K562 (cell line): ENCODE results near the gene LAMP1. TPM values are rescaled to one million over a fixed set of nuclear protein-coding genes. Genes with fewer than 3 reads are reported as not detected.

Source experiments
- ATAC-seq: fragments of 200-7000 bp; cut with Tn5 transposase; 3 replicates; pipeline ENCODE4 v1.9.1; 2020; ENCODE audit warnings: moderate library complexity
- BruUV-seq: library from RNA; stranded (reverse); fragments of 400-500 nt; replicated peaks from 2 replicates; lab custom pipeline; 2021; lab: Mats Ljungman, UMichigan
- CTCF ChIA-PET: fragments of 300-600 bp; formaldehyde crosslinking; extraction: SDS; loops from one replicate; lab custom pipeline; 2021; ENCODE audit warnings: low intra/inter-chr PET ratio; lab: Yijun Ruan, JAX
- POLR2A ChIA-PET: fragments of 300-600, 350-650 bp; sonication (Branson Sonifier 250); formaldehyde crosslinking; extraction: SDS; loops from one replicate; lab custom pipeline; 2021; ENCODE audit warnings: antibody characterized with exemption, inconsistent platforms; lab: Yijun Ruan, JAX
- DNase-seq, 4 experiments: peaks; one replicate each; pipeline versions ENCODE4 v3.0.0 to v3.0.0-alpha.2; 2011 to 2018; ENCODE audit warnings: low spot score in 3 of 4, mixed read lengths in 3 of 4; ENCODE audit errors: extremely low read depth in 1 of 4
- FAIRE-seq: peaks from 2 replicates; lab custom pipeline; 2011; peaks lifted over from hg19 to GRCh38; lab: Jason Lieb, UNC
- H2AFZ ChIP-seq: 2 replicates; pipeline ENCODE4 v1.6.0; 2011; ENCODE audit warnings: low read depth, low read length, control low read depth, inconsistent platforms
- H3K27ac ChIP-seq: fragments of 200-600 bp; 3 replicates; pipeline ENCODE4 v1.8.0; 2011; ENCODE audit warnings: low read depth, mild to moderate bottlenecking, control low read depth, inconsistent platforms, low read length, moderate library complexity, mixed read lengths; ENCODE audit errors: extremely low read depth
- H3K27me3 ChIP-seq, 2 experiments: fragments of 300-600 bp in 1 of 2; 2 replicates in 1 of 2; 3 replicates in 1 of 2; pipeline versions ENCODE4 v1.6.0 to v1.8.0; 2011; ENCODE audit warnings: inconsistent platforms in 2 of 2, low read length in 2 of 2, mild to moderate bottlenecking in 1 of 2, mixed read lengths in 1 of 2, moderate library complexity in 1 of 2; ENCODE audit not compliant: control insufficient read depth in 2 of 2, insufficient read depth in 2 of 2
- H3K36me3 ChIP-seq: fragments of 300-600 bp; 3 replicates; pipeline ENCODE4 v1.8.0; 2011; ENCODE audit warnings: mild to moderate bottlenecking, low read length, inconsistent platforms; ENCODE audit not compliant: control insufficient read depth, insufficient read depth
- H3K4me1 ChIP-seq, 2 experiments: fragments of 200-600 bp in 1 of 2; replicated peaks in 1 of 2; 2 replicates in 1 of 2; 3 replicates in 1 of 2; pipeline versions ENCODE4 v1.5.1 to v1.8.0; 2011; ENCODE audit warnings: inconsistent platforms in 2 of 2, low read length in 2 of 2, mild to moderate bottlenecking in 1 of 2, mixed read lengths in 1 of 2, moderate library complexity in 1 of 2; ENCODE audit not compliant: control insufficient read depth in 2 of 2, insufficient read depth in 2 of 2
- H3K4me2 ChIP-seq: 2 replicates; pipeline ENCODE4 v1.6.1; 2011; ENCODE audit warnings: low read length, control low read depth, inconsistent platforms, mixed read lengths; ENCODE audit not compliant: insufficient read depth
- H3K4me3 ChIP-seq: fragments of 200-600 bp; sonication (generic), shearing (Covaris generic); 2 replicates; pipeline ENCODE4 v1.5.1; 2016; ENCODE audit warnings: control low read depth, inconsistent platforms
- H3K79me2 ChIP-seq: fragments of 200-600 bp; 3 replicates; pipeline ENCODE4 v1.8.0; 2011; ENCODE audit warnings: low read length, inconsistent platforms; ENCODE audit not compliant: control insufficient read depth, insufficient read depth
- H3K9ac ChIP-seq, 2 experiments: 2 replicates each; pipeline versions ENCODE4 v1.6.0 to v1.6.1; 2011; ENCODE audit warnings: low read depth in 2 of 2, low read length in 2 of 2, control low read depth in 1 of 2, inconsistent platforms in 1 of 2, mild to moderate bottlenecking in 1 of 2, mixed read lengths in 1 of 2; ENCODE audit not compliant: insufficient read depth in 1 of 2
- H3K9me1 ChIP-seq: one replicate; pipeline ENCODE4 v1.6.0; 2011; ENCODE audit warnings: inconsistent platforms, mild to moderate bottlenecking, low read length, moderate library complexity; ENCODE audit not compliant: control insufficient read depth, insufficient read depth
- H3K9me3 ChIP-seq: replicated peaks from 2 replicates; pipeline ENCODE4 v1.5.1; 2011; ENCODE audit warnings: low read depth, low read length, inconsistent platforms; ENCODE audit not compliant: control insufficient read depth, insufficient read depth
- H4K20me1 ChIP-seq: replicated peaks from 2 replicates; pipeline ENCODE4 v1.6.1; 2011; ENCODE audit warnings: low read length, inconsistent platforms, mixed read lengths; ENCODE audit not compliant: control insufficient read depth, insufficient read depth
- CBFA2T3 ChIP-seq: fragments of 450-650 bp; IDR thresholded peaks from 2 replicates; pipeline ENCODE4 v1.6.1; 2017
- FOXJ2 ChIP-seq: fragments of 200-800 bp; sonication (Bioruptor generic); IDR thresholded peaks from 2 replicates; pipeline ENCODE4 v1.6.1; 2016; ENCODE audit warnings: missing genetic modification characterization, missing compliant biosample characterization
- HNRNPL ChIP-seq: fragments of 200-400 bp; formaldehyde crosslinking; IDR thresholded peaks from 2 replicates; pipeline ENCODE4 v1.6.1; 2017; ENCODE audit warnings: low read depth, mild to moderate bottlenecking, low read length
- HNRNPLL ChIP-seq: fragments of 200-400 bp; formaldehyde crosslinking; IDR thresholded peaks from 2 replicates; pipeline ENCODE4 v1.6.1; 2017; ENCODE audit warnings: low read length, low read depth, mild to moderate bottlenecking; ENCODE audit not compliant: poor library complexity, severe bottlenecking
- RBBP5 ChIP-seq: fragments of 200-600 bp; sonication (generic); IDR thresholded peaks from 2 replicates; pipeline ENCODE4 v1.6.1; 2012; ENCODE audit warnings: borderline replicate concordance, mild to moderate bottlenecking, low read length, control low read depth, inconsistent platforms; ENCODE audit not compliant: insufficient read depth, poor library complexity, severe bottlenecking
- RCOR1 ChIP-seq, 2 experiments: IDR thresholded peaks; 2 replicates each; pipeline ENCODE4 v1.6.1; 2012; ENCODE audit warnings: low read depth in 2 of 2, low read length in 2 of 2, borderline replicate concordance in 1 of 2, improper control_type of control experiment in 1 of 2
- SMAD4 ChIP-seq: fragments of 250-450 bp; sonication (Bioruptor Pico); conservative IDR thresholded peaks from 2 replicates; pipeline ENCODE4 v1.8.0; 2021; ENCODE audit warnings: inconsistent platforms, mild to moderate bottlenecking, moderate library complexity
- SMARCA4 ChIP-seq: fragments of 450-650 bp; IDR thresholded peaks from 2 replicates; pipeline ENCODE4 v1.6.1; 2016
- SREBF1 ChIP-seq: fragments of 150-350 bp; IDR thresholded peaks from 2 replicates; pipeline ENCODE4 v1.6.1; 2014; ENCODE audit warnings: antibody characterized with exemption, low read depth, low read length, borderline replicate concordance
- YY1 ChIP-seq, 3 experiments: IDR thresholded peaks; 2 replicates each; pipeline ENCODE4 v1.6.1; 2011; ENCODE audit warnings: low read length in 2 of 3, mild to moderate bottlenecking in 2 of 3, moderate library complexity in 2 of 3, borderline replicate concordance in 1 of 3, control low read depth in 1 of 3, low read depth in 1 of 3; ENCODE audit not compliant: insufficient read depth in 3 of 3, insufficient replicate concordance in 2 of 3, control insufficient read depth in 1 of 3, insufficient read length in 1 of 3; ENCODE audit errors: extremely low read depth in 1 of 3
- WGBS: fragments of 100-300 bp; shearing (Covaris generic); methylation state at CpG from one replicate; pipeline ENCODE4 v1.1.6; 2016; ENCODE audit warnings: low coverage, mixed read lengths; ENCODE audit not compliant: insufficient coverage; ENCODE audit errors: missing lambda C conversion rate; 5-methylcytosine and 5-hydroxymethylcytosine counted together
- in situ Hi-C: fragments of 300-500 bp; cut with MboI; formaldehyde crosslinking; loops from 4 replicates; pipeline ENCODE4 v1.15.0; 2018; ENCODE audit warnings: inconsistent platforms, mixed read lengths
- intact Hi-C: fragments of 100-400 bp; cut with micrococcal nuclease; formaldehyde crosslinking; loops from 2 replicates; pipeline ENCODE4 v1.14.2; 2022
- polyA plus RNA-seq, 8 experiments: library from polyadenylated mRNA; depleted of rRNA in 4 of 8; stranded (reverse) in 5 of 8; unstranded in 3 of 8; fragments of >200 nt; fragmentation: Nextera tagmentation in 2 of 8; fragmentation: Illumina TruSeq in 1 of 8; extraction: Ambion mirVana in 2 of 8; extraction: Trizol in 1 of 8; gene quantifications; 2 replicates each; pipeline versions ENCODE4 v1.2.1 to v1.2.3, GENCODE V29; 2011 to 2014; ENCODE audit warnings: inconsistent platforms in 1 of 8, missing spikeins in 1 of 8
- total RNA-seq, 7 experiments: library from RNA; depleted of rRNA in 6 of 7; stranded (reverse); fragments of >200 nt in 6 of 7; fragmentation: Illumina TruSeq in 2 of 7; extraction: Trizol in 2 of 7; gene quantifications; 2 replicates each; pipeline versions ENCODE4 v1.2.1 to v1.2.3, GENCODE V29; 2011 to 2021; ENCODE audit warnings: low replicate concordance in 1 of 7
- TF ChIP-seq, protein P1 (sequence below), 2 experiments: fragments of 450-650 bp in 1 of 2; IDR thresholded peaks; 2 replicates each; pipeline ENCODE4 v1.6.1; 2011 to 2017; ENCODE audit warnings: low read depth in 2 of 2, antibody characterized with exemption in 1 of 2, borderline replicate concordance in 1 of 2, low read length in 1 of 2, mild to moderate bottlenecking in 1 of 2, mixed read lengths in 1 of 2; ENCODE audit not compliant: control insufficient read depth in 1 of 2
- TF ChIP-seq, protein P2 (sequence below): conservative IDR thresholded peaks from 2 replicates; pipeline ENCODE4 v1.6.1; 2011; ENCODE audit warnings: low read depth, mild to moderate bottlenecking, low read length; ENCODE audit not compliant: control insufficient read depth
- TF ChIP-seq, protein P3 (sequence below): fragments of 450-650 bp; IDR thresholded peaks from 2 replicates; pipeline ENCODE4 v1.6.1; 2016; ENCODE audit warnings: antibody characterized with exemption

The LAMP1 gene
- total and polyA plus RNA-seq, 9 of the 15 experiments (the other 6 are each of a cell fraction or from before 2014, with no cell fraction given), result 2.2 to 70.1 (median 30.5) TPM

DNA sequence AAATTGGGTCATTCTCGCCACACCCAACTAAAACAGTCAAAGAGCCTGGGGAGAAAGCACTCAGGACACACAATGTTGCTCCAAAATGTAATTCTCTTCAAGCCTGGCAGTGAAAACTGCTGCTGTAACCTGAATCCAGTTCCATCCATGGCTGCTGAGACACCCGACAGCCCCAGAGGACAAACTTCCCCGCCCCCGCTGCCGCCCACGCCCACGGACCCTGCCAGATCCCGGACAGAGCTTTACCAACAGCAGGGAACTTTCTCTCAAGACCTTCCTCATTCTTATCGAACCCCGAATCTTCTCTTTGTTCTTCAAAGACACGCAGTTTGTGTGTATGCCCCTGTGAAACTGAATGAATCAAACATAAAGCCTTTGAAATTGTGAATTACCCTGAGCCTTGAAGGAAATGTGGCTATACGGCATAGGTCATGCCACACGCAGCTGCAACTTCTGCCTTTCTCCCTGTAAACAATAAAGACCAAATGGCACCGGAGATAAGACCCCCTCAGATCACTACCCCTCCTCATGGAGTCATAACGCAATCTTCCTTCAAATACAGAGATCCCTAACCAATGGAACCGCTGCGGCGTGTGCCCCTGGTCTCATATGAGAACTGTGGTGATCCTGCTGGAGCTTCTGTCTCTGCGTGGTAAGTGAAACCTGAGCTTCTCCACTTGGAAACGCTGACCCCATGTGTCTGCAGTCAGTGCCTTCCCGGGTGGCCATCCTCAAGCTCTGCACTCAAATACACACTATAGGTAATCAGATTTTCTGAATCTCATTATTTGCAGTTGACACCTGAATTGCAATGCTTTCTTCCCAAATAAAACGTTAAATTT, 4.8 kb upstream of the LAMP1 start:
- ATAC-seq (peak; percentile 58), DNase-seq (peak; percentile 46 to 55 (median 50)), FAIRE-seq (peak; percentile 79)
- H2AFZ ChIP-seq, result peak overlapping the region; percentile 81
- H3K4me1 ChIP-seq, result peaks cover 0 to 18% of the 10 kb centered on the region in 2 experiments; a peak in 3 of 5 replicates
- H3K36me3 ChIP-seq, result no peaks in the 10 kb centered on the region
- ChIA-PET POLR2A (interaction anchor here (0.7 to 1.0 kb wide), 2 partner anchors 72 to 87 kb away, joined by 3 read pairs; no protein-coding TSS in a partner anchor), CTCF (no interaction called here)
- 0 out of 2 replicates have a peak overlapping the region, but pooled peaks have one; percentile 9 for H3K4me3 ChIP-seq
- peak overlapping the region in 1 of 2 experiments; percentile 76; a peak in 2 of 4 replicates for H3K9ac ChIP-seq
- in situ Hi-C loops, result no loop called here
- H3K4me2 ChIP-seq, result peak overlapping the region; percentile 59
- no peaks in the 10 kb centered on the region for H3K9me3 ChIP-seq
- BruUV-seq, result no TSS peak
- 3% methylated on average over 20 of the region's 22 CpGs for WGBS
- H3K9me1 ChIP-seq, result no peaks in the 10 kb centered on the region
- peaks cover 7 to 19% of the 10 kb centered on the region in 2 experiments; a peak in 3 of 5 replicates for H3K27me3 ChIP-seq
- H4K20me1 ChIP-seq, result no peaks in the 10 kb centered on the region
- intact Hi-C loops, result no loop called here
- H3K79me2 ChIP-seq, result peaks cover under 1% of the 10 kb centered on the region; the same call in 1 of the 3 replicates
- H3K27ac ChIP-seq, result no peak overlapping the region
- TF ChIP-seq, protein P1, sequence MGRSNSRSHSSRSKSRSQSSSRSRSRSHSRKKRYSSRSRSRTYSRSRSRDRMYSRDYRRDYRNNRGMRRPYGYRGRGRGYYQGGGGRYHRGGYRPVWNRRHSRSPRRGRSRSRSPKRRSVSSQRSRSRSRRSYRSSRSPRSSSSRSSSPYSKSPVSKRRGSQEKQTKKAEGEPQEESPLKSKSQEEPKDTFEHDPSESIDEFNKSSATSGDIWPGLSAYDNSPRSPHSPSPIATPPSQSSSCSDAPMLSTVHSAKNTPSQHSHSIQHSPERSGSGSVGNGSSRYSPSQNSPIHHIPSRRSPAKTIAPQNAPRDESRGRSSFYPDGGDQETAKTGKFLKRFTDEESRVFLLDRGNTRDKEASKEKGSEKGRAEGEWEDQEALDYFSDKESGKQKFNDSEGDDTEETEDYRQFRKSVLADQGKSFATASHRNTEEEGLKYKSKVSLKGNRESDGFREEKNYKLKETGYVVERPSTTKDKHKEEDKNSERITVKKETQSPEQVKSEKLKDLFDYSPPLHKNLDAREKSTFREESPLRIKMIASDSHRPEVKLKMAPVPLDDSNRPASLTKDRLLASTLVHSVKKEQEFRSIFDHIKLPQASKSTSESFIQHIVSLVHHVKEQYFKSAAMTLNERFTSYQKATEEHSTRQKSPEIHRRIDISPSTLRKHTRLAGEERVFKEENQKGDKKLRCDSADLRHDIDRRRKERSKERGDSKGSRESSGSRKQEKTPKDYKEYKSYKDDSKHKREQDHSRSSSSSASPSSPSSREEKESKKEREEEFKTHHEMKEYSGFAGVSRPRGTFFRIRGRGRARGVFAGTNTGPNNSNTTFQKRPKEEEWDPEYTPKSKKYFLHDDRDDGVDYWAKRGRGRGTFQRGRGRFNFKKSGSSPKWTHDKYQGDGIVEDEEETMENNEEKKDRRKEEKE (IDR thresholded peaks at IDR 0.05; ENCODE audit: borderline replicate concordance in 1 of 2, control insufficient read depth in 1 of 2, low read depth in 2 of 2, low read length in 1 of 2), result no peak
- TF ChIP-seq SMAD4 (CRISPR knock-in tag) (no peak), FOXJ2 (tag) (no peak), SREBF1 (no peak), SMARCA4 (no peak), YY1 (IDR thresholded peaks at IDR 0.05; ENCODE audit: borderline replicate concordance in 1 of 3, control insufficient read depth in 1 of 3, extremely low read depth in 1 of 3, insufficient read depth in 3 of 3, insufficient read length in 1 of 3, insufficient replicate concordance in 2 of 3, low read depth in 1 of 3, low read length in 2 of 3) (peak in 1 of 3 experiments; percentile 32), RBBP5 (no peak), CBFA2T3 (0 out of 2 replicates have a peak, but pooled peaks have one; percentile 3), HNRNPLL (no peak), RCOR1 (IDR thresholded peaks at IDR 0.05; ENCODE audit: borderline replicate concordance in 1 of 2, low read depth in 2 of 2, low read length in 2 of 2) (no peak), HNRNPL (no peak)
- TF ChIP-seq, protein P2, sequence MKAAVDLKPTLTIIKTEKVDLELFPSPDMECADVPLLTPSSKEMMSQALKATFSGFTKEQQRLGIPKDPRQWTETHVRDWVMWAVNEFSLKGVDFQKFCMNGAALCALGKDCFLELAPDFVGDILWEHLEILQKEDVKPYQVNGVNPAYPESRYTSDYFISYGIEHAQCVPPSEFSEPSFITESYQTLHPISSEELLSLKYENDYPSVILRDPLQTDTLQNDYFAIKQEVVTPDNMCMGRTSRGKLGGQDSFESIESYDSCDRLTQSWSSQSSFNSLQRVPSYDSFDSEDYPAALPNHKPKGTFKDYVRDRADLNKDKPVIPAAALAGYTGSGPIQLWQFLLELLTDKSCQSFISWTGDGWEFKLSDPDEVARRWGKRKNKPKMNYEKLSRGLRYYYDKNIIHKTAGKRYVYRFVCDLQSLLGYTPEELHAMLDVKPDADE, result no peak
- TF ChIP-seq, protein P3, sequence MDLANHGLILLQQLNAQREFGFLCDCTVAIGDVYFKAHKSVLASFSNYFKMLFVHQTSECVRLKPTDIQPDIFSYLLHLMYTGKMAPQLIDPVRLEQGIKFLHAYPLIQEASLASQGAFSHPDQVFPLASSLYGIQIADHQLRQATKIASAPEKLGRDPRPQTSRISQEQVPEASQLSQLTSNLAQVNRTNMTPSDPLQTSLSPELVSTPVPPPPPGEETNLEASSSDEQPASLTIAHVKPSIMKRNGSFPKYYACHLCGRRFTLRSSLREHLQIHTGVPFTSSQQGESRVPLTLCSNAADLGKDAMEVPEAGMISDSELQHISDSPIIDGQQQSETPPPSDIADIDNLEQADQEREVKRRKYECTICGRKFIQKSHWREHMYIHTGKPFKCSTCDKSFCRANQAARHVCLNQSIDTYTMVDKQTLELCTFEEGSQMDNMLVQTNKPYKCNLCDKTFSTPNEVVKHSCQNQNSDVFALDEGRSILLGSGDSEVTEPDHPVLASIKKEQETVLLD, result no peak
